HepG2 (cell line): Measurements from ENCODE around the gene SLC16A1. TPM values are rescaled to one million over a fixed set of nuclear protein-coding genes. Genes with fewer than 3 reads are reported as not detected.

Experiments
- ATAC-seq: fragments of 200-7000 bp; cut with Tn5 transposase; 3 replicates; pipeline ENCODE4 v1.9.1; 2020; ENCODE audit warnings: mild to moderate bottlenecking, moderate library complexity
- BruUV-seq: library from RNA; stranded (reverse); fragments of 400-500 nt; replicated peaks from 2 replicates; lab custom pipeline; 2021; lab: Mats Ljungman, UMichigan
- CTCF ChIA-PET: fragments of 300-600 bp; formaldehyde crosslinking; extraction: SDS; loops from one replicate; lab custom pipeline; 2021; ENCODE audit warnings: low total read pairs, inconsistent platforms, low intra/inter-chr PET ratio; lab: Yijun Ruan, JAX
- POLR2A ChIA-PET: fragments of 350-600 bp; sonication (Branson Sonifier 250); formaldehyde crosslinking; loops from one replicate; lab custom pipeline; 2020; ENCODE audit warnings: antibody characterized with exemption, inconsistent platforms; lab: Yijun Ruan, JAX
- DNase-seq: peaks from one replicate; pipeline ENCODE4 v3.0.0-alpha.2; 2015; ENCODE audit warnings: low spot score
- FAIRE-seq: peaks from 3 replicates; lab custom pipeline; 2011; peaks lifted over from hg19 to GRCh38; lab: Jason Lieb, UNC
- H2AFZ ChIP-seq: one replicate; pipeline ENCODE4 v1.6.1; 2011; ENCODE audit warnings: low read length, inconsistent platforms
- H3K27ac ChIP-seq: fragments of 300-600 bp; 3 replicates; pipeline ENCODE4 v1.8.0; 2011; ENCODE audit warnings: mixed run types, mild to moderate bottlenecking, mixed read lengths, low read length, inconsistent platforms; ENCODE audit not compliant: insufficient read depth; ENCODE audit errors: extremely low read length
- H3K27me3 ChIP-seq, 2 experiments: fragments of 200-600 bp in 1 of 2; 2 replicates in 1 of 2; 3 replicates in 1 of 2; pipeline versions ENCODE4 v1.6.0 to v1.8.0; 2011; ENCODE audit warnings: low read length in 2 of 2, mild to moderate bottlenecking in 2 of 2, moderate library complexity in 2 of 2, inconsistent platforms in 1 of 2; ENCODE audit not compliant: insufficient read depth in 2 of 2, control insufficient read depth in 1 of 2
- H3K36me3 ChIP-seq, 2 experiments: fragments of 200-600 bp in 1 of 2; replicated peaks in 1 of 2; 2 replicates in 1 of 2; 3 replicates in 1 of 2; pipeline versions ENCODE4 v1.5.1 to v1.8.0; 2011; ENCODE audit warnings: low read length in 2 of 2, inconsistent platforms in 1 of 2; ENCODE audit not compliant: insufficient read depth in 2 of 2, control insufficient read depth in 1 of 2
- H3K4me1 ChIP-seq: 2 replicates; pipeline ENCODE4 v1.5.1; 2012; ENCODE audit warnings: low read length, inconsistent platforms; ENCODE audit not compliant: insufficient read depth
- H3K4me2 ChIP-seq: 2 replicates; pipeline ENCODE4 v1.6.0; 2011; ENCODE audit warnings: low read depth, low read length, inconsistent platforms
- H3K4me3 ChIP-seq, 3 experiments: fragments of 200-600 bp in 1 of 3; sonication (generic), shearing (Covaris generic) in 1 of 3; replicated peaks in 1 of 3; 2 replicates each; pipeline ENCODE4 v1.5.1; 2011 to 2016; ENCODE audit warnings: low read length in 3 of 3, inconsistent platforms in 2 of 3, low read depth in 2 of 3, mild to moderate bottlenecking in 2 of 3, control low read depth in 1 of 3, mixed read lengths in 1 of 3; ENCODE audit not compliant: insufficient read depth in 1 of 3
- H3K79me2 ChIP-seq: one replicate; pipeline ENCODE4 v1.6.1; 2011; ENCODE audit warnings: low read length, inconsistent platforms; ENCODE audit not compliant: insufficient read depth
- H3K9ac ChIP-seq: 2 replicates; pipeline ENCODE4 v1.6.0; 2011; ENCODE audit warnings: mild to moderate bottlenecking, low read depth, low read length, inconsistent platforms; ENCODE audit not compliant: insufficient read depth
- H3K9me3 ChIP-seq: 2 replicates; pipeline ENCODE4 v1.5.1; 2012; ENCODE audit warnings: mild to moderate bottlenecking, low read length
- H4K20me1 ChIP-seq: 2 replicates; pipeline ENCODE4 v1.6.0; 2011; ENCODE audit warnings: inconsistent platforms, mild to moderate bottlenecking, low read length, moderate library complexity; ENCODE audit not compliant: insufficient read depth
- ATF7-NPFF ChIP-seq: sonication (generic); formaldehyde crosslinking; IDR thresholded peaks from 2 replicates; pipeline ENCODE4 v1.8.1; 2023; ENCODE audit warnings: mild to moderate bottlenecking, low read depth, missing genetic modification reagents, moderate library complexity
- FOXA3 ChIP-seq: IDR thresholded peaks from 2 replicates; pipeline ENCODE4 v1.6.1; 2016; ENCODE audit warnings: missing genetic modification reagents, missing compliant biosample characterization
- MAFF ChIP-seq: IDR thresholded peaks from 2 replicates; pipeline ENCODE4 v1.6.1; 2011; ENCODE audit warnings: low read depth, low read length, improper control_type of control experiment
- MAFK ChIP-seq, 2 experiments: IDR thresholded peaks in 1 of 2; conservative IDR thresholded peaks in 1 of 2; 2 replicates each; pipeline ENCODE4 v1.6.1; 2011; ENCODE audit warnings: improper control_type of control experiment in 2 of 2, low read length in 2 of 2
- REST ChIP-seq, 2 experiments: IDR thresholded peaks; 2 replicates each; pipeline ENCODE4 v1.6.1; 2011 to 2012; ENCODE audit warnings: low read length in 2 of 2, borderline replicate concordance in 1 of 2, low read depth in 1 of 2, mild to moderate bottlenecking in 1 of 2, moderate library complexity in 1 of 2
- ZMAT3 ChIP-seq: sonication (generic); formaldehyde crosslinking; conservative IDR thresholded peaks from 2 replicates; pipeline ENCODE4 v1.7.0; 2021; ENCODE audit warnings: missing genetic modification reagents
- ZNF317 ChIP-seq: sonication (generic); formaldehyde crosslinking; IDR thresholded peaks from 2 replicates; pipeline ENCODE4 v1.5.0; 2020; ENCODE audit warnings: mild to moderate bottlenecking, missing genetic modification reagents
- ZNF431 ChIP-seq: sonication (generic); formaldehyde crosslinking; IDR thresholded peaks from 2 replicates; pipeline ENCODE4 v1.9.0; 2022; ENCODE audit warnings: missing genetic modification reagents, low read depth, mild to moderate bottlenecking, borderline replicate concordance
- WGBS: methylation state at CpG from one replicate; pipeline ENCODE4 v1.1.6; 2017; ENCODE audit warnings: low lambda C conversion rate; 5-methylcytosine and 5-hydroxymethylcytosine counted together
- in situ Hi-C: cut with HindIII; loops from 2 replicates; pipeline ENCODE4 v1.10.0; 2017; ENCODE audit warnings: low pct_unique_long_range_greater_than_20kb; ENCODE audit not compliant: extremely low pct_ligation_motif_present
- intact Hi-C: fragments of 100-400 bp; cut with micrococcal nuclease; formaldehyde crosslinking; loops from one replicate; pipeline ENCODE4 v1.10.0; 2022; ENCODE audit not compliant: unreplicated experiment
- polyA plus RNA-seq, 8 experiments: library from polyadenylated mRNA; depleted of rRNA in 3 of 8; stranded (reverse) in 7 of 8; unstranded in 1 of 8; fragments of >200 nt; fragmentation: Illumina TruSeq in 4 of 8; extraction: Trizol in 4 of 8; gene quantifications; 2 replicates each; pipeline versions ENCODE4 v1.2.1 to v1.2.3, GENCODE V29; 2011 to 2016; ENCODE audit warnings: low read depth in 4 of 8, missing spikeins in 1 of 8, mixed read lengths in 1 of 8; ENCODE audit not compliant: insufficient read depth in 1 of 8
- total RNA-seq, 5 experiments: library from RNA; depleted of rRNA; stranded (reverse); fragments of >200 nt; fragmentation: Illumina TruSeq; extraction: Trizol; gene quantifications; 2 replicates each; pipeline ENCODE4 v1.2.3, GENCODE V29; 2016; ENCODE audit warnings: low read depth in 1 of 5
- TF ChIP-seq, protein P1 (sequence below): sonication (generic); formaldehyde crosslinking; IDR thresholded peaks from 2 replicates; pipeline ENCODE4 v1.8.1; 2022; ENCODE audit warnings: mild to moderate bottlenecking, missing genetic modification reagents

SLC16A1 gene
- total and polyA plus RNA-seq, 2 of the 13 experiments (the other 11 are each of a cell fraction or from before 2014, with no cell fraction given), result 106 to 142 TPM

- Histone ChIP-seq H3K27me3 (no peaks in the 10 kb centered on the region), H3K27ac (no peak overlapping the region), H3K4me1 (peaks cover 10% of the 10 kb centered on the region), H3K36me3 (no peaks in the 10 kb centered on the region; a peak in 2 of 5 replicates), H3K4me2 (no peak overlapping the region), H3K9me3 (no peaks in the 10 kb centered on the region), H2AFZ (no peak overlapping the region), H3K79me2 (no peaks in the 10 kb centered on the region), H3K4me3 (no peak overlapping the region), H4K20me1 (no peaks in the 10 kb centered on the region), H3K9ac (no peak overlapping the region)
- 71% methylated on average over 5 of the region's 5 CpGs for WGBS
- no peak for DNase-seq
- ATAC-seq, result no peak
- in situ Hi-C loops, result no loop called here
- no TSS peak for BruUV-seq
- ChIA-PET CTCF (no interaction called here), POLR2A (interaction anchor here (3.2 kb wide), 1 partner anchor 52 kb away, joined by 7 read pairs; the partner anchor contains the start of gene SLC16A1)
- intact Hi-C loops, result no loop called here
- TF ChIP-seq FOXA3 (CRISPR knock-in tag) (no peak), ZNF431 (CRISPR knock-in tag) (no peak), MAFK (conservative IDR thresholded peaks at IDR 0.05 in 1 of 2, IDR thresholded peaks at IDR 0.05 in 1 of 2; ENCODE audit: low read length in 2 of 2) (peak; percentile 7 to 54; a peak in 3 of 4 replicates), MAFF (0 out of 2 replicates have a peak, but pooled peaks have one; percentile 15), ATF7-NPFF (CRISPR knock-in tag) (no peak), REST (IDR thresholded peaks at IDR 0.05; ENCODE audit: borderline replicate concordance in 1 of 2, low read depth in 1 of 2, low read length in 2 of 2) (no peak), ZNF317 (CRISPR knock-in tag) (no peak), ZMAT3 (CRISPR knock-in tag) (no peak)
- TF ChIP-seq, protein P1, sequence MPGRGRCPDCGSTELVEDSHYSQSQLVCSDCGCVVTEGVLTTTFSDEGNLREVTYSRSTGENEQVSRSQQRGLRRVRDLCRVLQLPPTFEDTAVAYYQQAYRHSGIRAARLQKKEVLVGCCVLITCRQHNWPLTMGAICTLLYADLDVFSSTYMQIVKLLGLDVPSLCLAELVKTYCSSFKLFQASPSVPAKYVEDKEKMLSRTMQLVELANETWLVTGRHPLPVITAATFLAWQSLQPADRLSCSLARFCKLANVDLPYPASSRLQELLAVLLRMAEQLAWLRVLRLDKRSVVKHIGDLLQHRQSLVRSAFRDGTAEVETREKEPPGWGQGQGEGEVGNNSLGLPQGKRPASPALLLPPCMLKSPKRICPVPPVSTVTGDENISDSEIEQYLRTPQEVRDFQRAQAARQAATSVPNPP (CRISPR knock-in tag), result no peak
- FAIRE-seq, result no peak
Observed at GRCh38 chr1:112904071-112904830, 51.7 kb downstream of the SLC16A1 start.
